SK-N-SH treated with all-trans-retinoic acid at 6 μM for 48 hours (cell line): ENCODE results near the gene ZSWIM7.

Experiments used
- ARNTL ChIP-seq: fragments of 450-650 bp; formaldehyde crosslinking; IDR thresholded peaks from 2 replicates; pipeline ENCODE4 v1.5.0; 2020; ENCODE audit warnings: low read depth, mild to moderate bottlenecking, moderate library complexity, borderline replicate concordance
- TOX ChIP-seq: fragments of 250-450 bp; sonication (Bioruptor Pico); IDR thresholded peaks from 2 replicates; pipeline ENCODE4 v1.8.0; 2021; ENCODE audit warnings: mild to moderate bottlenecking, moderate library complexity, borderline replicate concordance
- ZC3H10 ChIP-seq: fragments of 250-450 bp; sonication (Bioruptor Pico); IDR thresholded peaks from 2 replicates; pipeline ENCODE4 v1.5.1; 2021; ENCODE audit warnings: mild to moderate bottlenecking, moderate library complexity
- ZNF70 ChIP-seq: fragments of 450-650 bp; formaldehyde crosslinking; IDR thresholded peaks from 2 replicates; pipeline ENCODE4 v1.5.0; 2020; ENCODE audit warnings: mild to moderate bottlenecking, moderate library complexity

DNA sequence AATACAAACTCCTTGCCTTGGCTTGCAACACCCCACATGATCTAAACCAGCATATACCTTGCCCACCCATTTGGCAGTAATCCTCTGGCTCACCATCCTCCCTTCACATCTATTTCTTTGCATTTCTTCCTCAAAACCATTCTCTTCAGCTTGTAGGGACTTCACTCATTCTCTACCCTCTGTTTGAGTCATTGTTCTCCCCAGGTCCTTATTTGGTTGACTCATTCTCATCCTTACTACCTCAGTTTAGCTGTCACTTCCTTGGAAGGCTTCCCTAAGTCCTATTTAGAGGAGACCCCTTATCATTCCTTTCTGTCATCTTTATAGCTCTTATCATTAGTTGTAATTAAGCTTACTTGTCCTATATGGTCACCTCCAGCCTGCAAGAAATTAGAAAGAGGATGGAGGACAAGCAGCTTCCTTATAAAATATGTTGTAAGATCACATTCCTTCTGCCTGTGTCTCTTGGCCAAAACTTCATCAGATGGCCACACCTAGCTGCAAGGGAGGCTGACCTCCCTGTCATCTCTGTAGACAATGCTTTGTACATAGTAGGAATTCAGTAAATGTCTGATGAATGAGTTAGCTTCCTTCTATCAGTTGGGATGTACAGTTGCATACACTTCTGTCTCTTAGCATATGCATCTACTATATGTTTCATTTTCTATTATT lies 1.9 kb upstream of the ZSWIM7 start:
- no peak for TF ChIP-seq TOX
- TF ChIP-seq ZC3H10 (CRISPR knock-in tag): no peak
- TF ChIP-seq ZNF70 (CRISPR knock-in tag): no peak
- no peak for TF ChIP-seq ARNTL
